HG03342 (cell line): Measurements from ENCODE around the gene SPG11.
"Not testable (repeated sequence)": the region's sequence is repeated elsewhere in the genome, so short reads cannot be mapped to it uniquely, and the experiment has no call there.

ENCODE experiments used
- ATAC-seq: cut with Tn5 transposase; IDR thresholded peaks from one replicate; pipeline ENCODE4 v1.9.1; 2021; ENCODE audit warnings: mild to moderate bottlenecking, moderate library complexity; ENCODE audit not compliant: unreplicated experiment

SPG11 gene

DNA sequence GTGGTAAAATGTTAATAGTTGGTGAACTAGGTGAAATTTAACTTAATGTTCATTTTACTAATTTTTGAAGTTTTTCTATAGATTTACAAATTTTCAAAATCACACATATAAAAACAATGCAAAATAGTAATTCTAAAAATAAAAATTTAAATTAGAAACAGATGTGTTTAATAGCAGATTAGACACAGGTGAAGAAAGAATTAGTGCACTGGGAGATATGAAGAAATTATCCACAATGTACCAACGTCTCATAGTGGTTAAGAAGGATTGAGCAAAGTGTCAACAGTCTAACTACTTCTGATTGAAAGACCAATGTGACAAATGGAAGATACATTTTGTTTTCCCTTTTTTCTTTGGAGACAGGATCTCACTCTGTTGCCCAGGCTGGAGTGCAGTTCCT is 26.5 kb downstream of the SPG11 start:
- ATAC-seq: no peak

GRCh38 chr15:44633603-44634002 is 29.9 kb downstream of the SPG11 start:
- ATAC-seq: no peak

DNA sequence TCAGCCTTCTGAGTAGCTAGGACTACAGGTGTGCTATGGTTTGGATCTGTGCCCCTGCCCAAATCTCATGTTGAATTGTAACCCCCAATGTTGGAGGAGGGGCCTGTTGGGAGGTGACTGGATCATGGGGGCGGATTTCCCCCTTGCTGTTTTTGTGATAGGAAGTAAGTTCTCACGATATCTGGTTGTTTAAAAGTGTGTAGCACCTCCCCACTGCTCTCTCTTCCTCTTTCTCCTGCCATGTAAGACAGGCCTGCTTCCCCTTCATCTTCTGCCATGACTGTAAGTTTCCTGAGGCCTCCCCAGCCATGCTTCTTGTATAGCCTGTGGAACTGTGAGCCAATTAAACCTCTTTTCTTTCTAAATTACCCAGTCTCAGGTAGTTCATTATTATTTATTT is 38.2 kb downstream of the SPG11 start:
- ATAC-seq: not testable (repeated sequence)

GRCh38 chr15:44623178-44623577 is 40.3 kb downstream of the SPG11 start:
- ATAC-seq: no peak

- no peak for ATAC-seq
These were observed 43.4 kb downstream of the SPG11 start for GRCh38 chr15:44620081-44620480.

DNA sequence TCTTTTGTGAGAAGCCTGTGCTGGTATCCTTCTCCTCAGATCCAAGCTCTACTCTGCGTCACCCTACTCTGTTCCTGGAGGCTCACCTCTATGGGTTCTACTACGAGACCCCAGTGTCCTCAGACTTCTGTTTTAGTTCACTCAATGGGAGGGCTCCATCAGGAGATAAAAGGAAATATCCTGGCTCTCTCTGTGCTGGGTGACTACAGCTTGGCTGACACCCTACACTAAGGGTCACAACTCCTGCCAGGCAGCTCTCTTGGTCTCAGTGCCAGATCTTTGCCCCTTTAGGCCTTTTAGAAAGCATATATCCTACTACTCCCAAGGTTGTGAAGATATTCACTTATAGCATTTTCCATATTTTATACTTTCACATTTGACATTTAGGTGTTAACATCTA is 46.5 kb downstream of the SPG11 start:
- no peak for ATAC-seq

- no peak for ATAC-seq
These were observed 56.7 kb downstream of the SPG11 start for GRCh38 chr15:44606740-44607139.

GRCh38 chr15:44603126-44603525 is 60.3 kb downstream of the SPG11 start:
- no peak for ATAC-seq

DNA sequence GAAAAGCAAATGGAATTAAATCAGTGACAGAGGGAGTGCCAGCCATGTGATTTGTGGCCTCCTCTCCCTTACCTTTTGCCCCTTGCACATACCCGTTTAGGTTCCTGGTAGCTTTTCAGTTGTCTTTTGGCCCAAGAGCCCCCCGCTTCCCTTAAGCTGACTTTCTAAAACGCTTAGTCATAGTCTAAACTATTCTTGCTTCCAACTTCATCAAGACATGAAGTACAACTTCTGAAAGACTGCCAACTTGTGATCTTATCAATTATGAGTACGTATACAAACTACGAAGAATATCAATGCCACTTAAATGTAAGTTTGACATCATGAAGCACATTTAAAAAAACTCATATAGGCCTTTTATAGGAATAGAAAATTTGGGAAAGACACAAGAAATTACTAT is 64.6 kb downstream of the SPG11 start:
- no peak for ATAC-seq

GRCh38 chr15:44598066-44598465 is 65.4 kb downstream of the SPG11 start:
- ATAC-seq: no peak

GRCh38 chr15:44596511-44597010 is 66.9 kb downstream of the SPG11 start:
- no peak for ATAC-seq

DNA sequence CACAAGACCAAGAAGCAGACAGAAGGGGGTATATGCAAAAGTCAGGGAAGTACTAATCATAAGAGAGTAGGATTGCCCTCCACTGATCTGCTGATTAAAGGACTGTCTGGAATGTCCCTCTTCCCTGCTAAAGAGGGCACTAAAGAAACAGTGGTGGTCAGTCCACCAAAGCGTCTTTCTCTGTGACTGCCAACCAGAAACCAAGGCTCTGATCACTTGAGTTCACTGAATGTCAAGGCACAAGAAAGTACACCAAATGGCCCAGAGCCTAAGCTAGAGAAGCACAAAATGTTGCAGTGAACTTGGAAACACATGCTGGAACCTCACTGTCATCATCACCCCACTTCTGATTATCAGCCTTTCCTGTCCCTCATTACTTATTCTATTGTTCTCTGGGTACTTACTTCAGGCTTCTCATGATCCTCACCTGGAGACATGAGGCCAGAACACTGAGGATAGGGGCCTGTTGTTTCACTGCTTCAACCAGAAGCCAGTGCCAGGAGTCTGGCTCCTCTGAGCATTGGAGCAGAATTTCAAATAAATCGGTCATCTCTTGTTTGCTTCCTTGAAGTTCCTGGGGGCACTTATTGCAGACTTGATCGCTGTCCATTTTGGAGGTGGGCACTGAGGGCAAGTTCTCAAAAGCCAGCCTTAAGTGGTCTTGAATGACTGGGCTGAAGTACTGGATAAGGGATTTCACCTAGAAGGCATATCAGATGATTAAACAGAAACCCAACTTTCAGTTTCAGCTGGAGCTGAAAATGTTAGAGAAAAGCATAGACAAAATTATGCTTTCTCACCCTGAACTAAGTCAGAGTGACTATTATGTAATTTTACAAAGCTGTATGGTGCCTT is 67.6 kb downstream of the SPG11 start:
- no peak for ATAC-seq

DNA sequence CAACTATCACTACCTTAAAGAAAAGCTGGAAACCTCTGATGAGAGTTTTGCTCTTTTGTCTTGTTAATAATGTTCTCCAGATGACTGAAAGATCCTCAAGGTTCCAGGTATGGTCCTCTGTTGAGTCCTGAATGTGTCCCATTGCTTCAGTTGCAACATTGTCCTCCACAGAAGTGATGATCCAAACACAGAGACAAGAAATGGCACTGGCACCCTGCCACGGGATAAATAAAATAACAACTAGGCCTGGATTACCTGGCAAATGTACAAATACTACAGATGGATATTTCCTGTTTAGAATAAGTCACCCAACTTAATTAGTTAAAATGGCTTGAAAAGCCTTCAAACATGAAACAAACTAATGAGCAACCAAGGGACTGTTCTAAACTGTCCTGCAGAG is 68.2 kb downstream of the SPG11 start:
- no peak for ATAC-seq

- ATAC-seq: no peak
These were observed 70.3 kb downstream of the SPG11 start for GRCh38 chr15:44593042-44593736.

DNA sequence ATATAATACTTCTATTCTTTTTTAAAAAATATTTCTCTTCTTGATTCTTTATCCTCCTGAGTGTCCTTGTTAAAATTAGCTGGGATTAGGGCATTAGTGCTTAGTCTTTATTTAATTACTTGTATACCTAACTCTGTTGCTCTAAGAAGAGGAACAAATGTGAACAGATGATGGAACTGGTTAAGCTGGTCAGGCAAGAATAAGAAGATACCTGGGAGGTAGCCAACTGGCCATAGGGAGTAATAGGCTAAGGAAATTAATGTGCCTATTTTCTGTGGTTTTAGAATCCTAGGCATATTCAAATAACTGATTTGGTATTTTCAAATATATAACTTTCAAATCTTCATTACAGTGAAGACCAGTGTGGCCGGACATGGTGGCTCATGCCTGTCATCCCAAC is 72.1 kb downstream of the SPG11 start:
- ATAC-seq: no peak

DNA sequence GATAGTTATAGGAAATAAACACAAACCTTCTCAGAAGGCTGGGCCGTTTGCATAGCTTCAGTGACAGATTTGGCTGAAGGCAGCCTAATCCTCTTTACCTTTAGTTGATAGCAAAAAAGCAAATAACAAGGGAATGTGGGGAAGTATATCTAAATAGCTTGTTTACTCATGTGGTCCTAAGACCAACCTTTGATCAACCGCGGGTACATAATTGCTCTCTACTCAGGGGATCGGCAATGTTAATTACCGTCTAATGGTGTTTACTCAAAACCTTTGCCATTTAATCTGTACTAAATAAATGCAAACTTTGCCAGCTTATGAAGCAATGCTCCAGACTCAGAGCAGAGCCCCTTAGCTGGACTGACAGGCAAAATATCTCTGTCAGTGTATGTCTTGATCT is 74.9 kb downstream of the SPG11 start:
- ATAC-seq: no peak

DNA sequence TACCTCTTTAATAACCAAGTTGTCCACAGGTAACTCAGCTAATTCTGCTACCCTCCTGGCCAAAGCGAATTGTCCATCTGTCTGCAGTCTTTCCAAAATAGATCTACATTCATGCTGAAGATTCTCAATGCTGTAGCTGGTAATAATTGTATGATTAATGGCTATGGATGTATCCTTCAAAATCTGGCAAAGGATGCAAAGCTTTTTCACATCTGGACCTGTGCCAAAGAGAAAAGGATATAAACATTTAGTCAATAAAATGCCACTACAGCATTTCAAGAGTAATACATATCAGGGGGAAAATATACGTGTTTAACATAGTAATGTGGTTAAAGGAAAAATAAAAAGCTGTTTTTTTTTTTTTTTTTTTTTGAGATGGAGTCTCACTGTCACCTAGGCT is 77.8 kb downstream of the SPG11 start:
- no peak for ATAC-seq

- ATAC-seq: no peak
These were observed 79.2 kb downstream of the SPG11 start for GRCh38 chr15:44584162-44584749.

DNA sequence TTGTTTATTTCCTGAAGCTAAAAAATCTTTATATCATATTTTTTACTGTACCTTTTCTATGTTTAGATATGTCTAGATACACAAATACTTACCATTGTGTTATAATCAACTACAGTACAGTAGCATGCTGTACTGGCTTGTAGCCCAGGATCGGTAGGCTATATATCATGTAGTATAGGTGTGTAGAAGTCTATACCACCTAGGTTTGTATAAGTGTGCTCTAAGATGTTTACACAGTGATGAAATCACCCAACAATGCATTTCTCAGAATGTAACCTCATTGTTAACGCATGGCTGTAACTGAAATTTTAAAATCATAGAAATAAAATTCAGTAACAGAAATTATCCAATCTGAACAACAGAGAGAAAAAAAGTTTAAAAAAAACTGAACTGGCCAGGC is 83.4 kb downstream of the SPG11 start:
- ATAC-seq: no peak

DNA sequence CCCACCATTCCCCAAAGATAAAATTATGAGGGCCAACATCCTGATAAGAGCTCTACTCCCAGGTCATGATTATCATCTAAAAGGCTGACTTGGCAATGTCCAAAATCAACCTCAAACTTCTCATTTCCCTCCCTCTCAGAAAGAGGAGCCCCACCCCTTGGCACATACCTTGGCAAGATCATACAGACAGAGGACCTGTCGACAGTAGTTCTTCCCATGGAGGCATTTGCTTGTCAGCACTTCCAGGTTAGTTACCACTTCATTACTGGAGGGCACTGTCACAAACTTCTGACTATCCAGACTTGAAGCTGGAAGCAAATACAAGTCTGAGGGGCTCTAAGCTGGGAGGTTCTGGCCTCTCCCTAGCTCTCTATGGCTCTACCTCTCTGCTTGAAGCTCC is 88.7 kb downstream of the SPG11 start:
- ATAC-seq: no peak

DNA sequence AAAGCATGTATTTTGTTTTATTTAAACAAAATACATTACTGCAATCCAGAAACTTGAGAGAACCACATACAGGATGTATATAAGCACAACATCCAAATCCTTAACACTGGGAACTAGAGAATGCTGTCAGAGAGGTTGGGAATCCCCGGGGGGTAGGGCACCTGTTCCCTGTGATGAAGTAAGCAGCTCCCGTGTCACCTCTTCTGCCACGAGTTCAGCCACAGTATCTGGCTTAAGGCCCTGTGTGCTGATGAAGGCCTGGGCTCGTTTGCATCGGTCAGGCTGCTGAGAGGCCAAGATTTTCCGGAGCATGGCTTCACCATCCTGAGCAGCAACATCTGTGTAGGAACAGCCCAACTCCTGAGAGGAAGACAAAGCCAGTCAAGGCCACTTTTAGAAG is 90.1 kb downstream of the SPG11 start:
- ATAC-seq: no peak

- ATAC-seq: no peak
These were observed 93.1 kb downstream of the SPG11 start for GRCh38 chr15:44570361-44570760.
